IMR-90 (cell line): Measurements from ENCODE around the gene MTR.

Experiments used
- CTCF ChIP-seq: conservative IDR thresholded peaks from 2 replicates; pipeline ENCODE4 v1.5.1; 2012; ENCODE audit warnings: mild to moderate bottlenecking, low read depth, low read length, improper control_type of control experiment
- ELK1 ChIP-seq: fragments of 150-350 bp; IDR thresholded peaks from 2 replicates; pipeline ENCODE4 v1.6.1; 2016; ENCODE audit warnings: low read depth, mild to moderate bottlenecking, low read length, moderate library complexity, borderline replicate concordance
- FOS ChIP-seq: fragments of 150-350 bp; IDR thresholded peaks from 2 replicates; pipeline ENCODE4 v1.6.1; 2016; ENCODE audit warnings: low read depth, low read length
- MAFK ChIP-seq: IDR thresholded peaks from 2 replicates; pipeline ENCODE4 v1.6.1; 2012; ENCODE audit warnings: low read depth, low read length, improper control_type of control experiment
- MXI1 ChIP-seq: IDR thresholded peaks from 2 replicates; pipeline ENCODE4 v1.6.1; 2012; ENCODE audit warnings: low read depth, mild to moderate bottlenecking, low read length, moderate library complexity, borderline replicate concordance
- POLR2A ChIP-seq: IDR thresholded peaks from 2 replicates; pipeline ENCODE4 v1.6.1; 2012; ENCODE audit warnings: mild to moderate bottlenecking, low read depth, low read length
- RCOR1 ChIP-seq: IDR thresholded peaks from 2 replicates; pipeline ENCODE4 v1.6.1; 2012; ENCODE audit warnings: mild to moderate bottlenecking, low read length, improper control_type of control experiment; ENCODE audit not compliant: insufficient replicate concordance
- USF2 ChIP-seq: fragments of 150-350 bp; IDR thresholded peaks from 2 replicates; pipeline ENCODE4 v1.6.1; 2017; ENCODE audit warnings: mild to moderate bottlenecking, antibody characterized with exemption, low read length, low read depth

- no peak for TF ChIP-seq MAFK
- TF ChIP-seq CTCF = peak; percentile 60
- no peak for TF ChIP-seq FOS
- TF ChIP-seq MXI1 = no peak
- TF ChIP-seq POLR2A = no peak
- TF ChIP-seq ELK1 = no peak
- no peak for TF ChIP-seq USF2
- TF ChIP-seq RCOR1 = no peak
These were observed 35.7 kb upstream of the MTR start for GRCh38 chr1:236759252-236759859.
